Right kidney (tissue), 1 donor: Measurements from ENCODE around the gene PSMC3.

Source experiments
- DNase-seq: peaks from one replicate; pipeline ENCODE4 v3.0.0-alpha.2; 2016

The PSMC3 gene

GRCh38 chr11:47394322-47395222 lies 31.7 kb downstream of the PSMC3 start:
- DNase-seq = no peak

GRCh38 chr11:47394050-47394321 lies 32.3 kb downstream of the PSMC3 start:
- no peak for DNase-seq

DNA sequence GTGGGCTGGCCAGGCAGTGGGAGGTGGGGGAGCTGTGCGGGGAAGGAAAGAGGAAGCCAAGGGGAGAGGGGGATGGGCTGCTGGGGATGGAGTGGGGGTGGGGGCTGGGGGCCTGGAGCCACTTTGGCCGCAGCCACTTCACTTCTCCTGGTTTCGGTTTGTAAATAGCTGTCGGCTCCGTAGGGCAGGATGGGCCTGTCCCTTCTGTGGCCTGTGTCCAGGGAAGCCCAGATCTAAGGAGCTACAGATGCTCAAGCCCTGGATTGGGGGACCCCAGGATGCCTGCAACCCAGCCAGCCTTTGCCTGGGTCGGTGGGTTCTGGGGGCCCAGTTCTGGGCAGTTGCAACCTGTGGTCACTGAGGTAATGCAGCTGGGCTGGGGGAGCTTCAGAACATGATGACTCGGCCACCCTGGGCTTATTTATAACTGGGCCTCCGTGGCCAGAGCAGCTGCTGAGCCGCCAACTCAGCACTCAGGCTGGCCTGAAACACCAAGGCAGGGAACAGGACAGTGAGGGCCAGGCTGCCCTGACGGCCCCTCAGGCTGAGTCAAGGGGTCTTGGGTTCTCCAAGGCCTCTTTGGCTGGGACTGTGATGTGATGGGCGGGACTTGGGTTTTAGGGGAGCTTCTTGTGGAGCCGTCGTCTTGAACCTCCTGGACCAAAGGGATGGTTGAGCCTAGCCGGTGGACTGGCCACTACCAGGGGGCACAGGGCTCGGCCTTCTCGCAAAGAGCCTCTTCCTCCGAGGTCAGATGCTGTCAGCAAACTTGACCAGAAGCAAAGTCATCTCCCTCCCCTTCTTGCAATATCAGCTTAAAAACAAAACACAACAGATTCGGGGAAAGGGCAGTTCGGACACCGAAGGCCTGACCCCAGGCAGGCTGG lies 32.8 kb downstream of the PSMC3 start:
- DNase-seq = no peak

DNA sequence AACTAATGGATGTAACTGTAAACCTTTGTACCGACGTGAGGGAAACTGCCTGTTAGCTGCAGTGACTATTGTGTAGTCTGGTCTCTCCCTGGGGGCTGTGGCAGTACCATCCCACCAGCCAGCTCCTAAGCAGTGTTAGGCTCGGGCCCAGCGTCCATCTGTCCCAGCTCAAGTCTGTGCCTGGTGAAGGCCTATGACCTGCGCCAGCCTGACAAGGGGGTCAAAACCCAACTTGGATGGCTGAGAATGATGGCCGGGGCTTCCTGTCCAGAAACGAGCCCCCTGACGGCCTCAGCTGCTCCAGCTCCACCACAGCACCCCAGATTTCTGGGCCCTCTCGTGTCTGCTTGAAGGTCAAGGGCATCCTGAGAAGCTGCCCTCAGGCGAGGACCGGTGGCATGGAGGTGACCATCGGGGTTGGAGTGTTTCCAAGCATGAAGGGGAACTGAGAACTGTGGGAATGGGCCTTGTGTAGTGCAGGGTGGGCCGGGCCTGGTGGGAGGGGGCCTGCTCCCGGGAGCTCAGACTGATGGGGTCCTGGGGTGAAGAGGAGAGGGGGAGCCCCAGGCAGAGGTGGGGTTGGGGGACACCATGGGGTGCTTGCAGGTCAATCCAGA lies 33.6 kb downstream of the PSMC3 start:
- no peak for DNase-seq

DNA sequence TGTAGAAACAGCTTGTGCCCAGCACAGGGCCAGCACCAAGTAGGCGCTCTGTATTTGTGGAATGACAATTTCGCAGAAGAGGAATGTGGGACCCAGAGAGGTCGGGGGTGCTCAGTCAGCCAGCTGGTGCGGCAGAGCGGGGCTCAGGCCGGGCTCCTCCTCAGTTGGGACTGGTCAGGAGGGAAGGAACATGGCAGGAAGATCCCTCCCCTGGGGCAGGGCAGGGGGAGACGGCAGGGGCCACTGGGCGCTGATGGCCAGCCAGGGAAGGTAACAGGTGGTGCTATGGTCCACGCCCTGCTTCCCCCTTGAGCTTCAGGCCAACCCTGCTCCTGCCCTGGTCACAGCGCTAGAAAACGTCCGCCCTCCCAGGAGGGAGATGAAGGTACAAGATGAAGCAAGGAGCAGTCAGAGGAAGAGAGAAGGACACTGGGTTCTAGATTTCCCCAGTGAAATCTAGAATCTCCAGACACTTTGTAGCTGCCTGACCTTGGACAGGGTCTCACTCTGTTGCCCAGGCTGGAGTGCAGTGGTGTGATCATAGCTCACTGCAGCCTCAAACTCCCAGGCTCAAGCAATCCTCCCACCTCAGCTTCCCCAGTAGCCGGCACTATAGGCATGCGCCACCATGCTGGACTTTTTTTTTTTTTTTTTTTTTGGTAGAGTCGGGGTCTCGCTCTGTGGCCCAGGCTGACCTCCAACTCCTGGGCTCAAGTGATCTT lies 34.4 kb downstream of the PSMC3 start:
- DNase-seq = no peak

DNA sequence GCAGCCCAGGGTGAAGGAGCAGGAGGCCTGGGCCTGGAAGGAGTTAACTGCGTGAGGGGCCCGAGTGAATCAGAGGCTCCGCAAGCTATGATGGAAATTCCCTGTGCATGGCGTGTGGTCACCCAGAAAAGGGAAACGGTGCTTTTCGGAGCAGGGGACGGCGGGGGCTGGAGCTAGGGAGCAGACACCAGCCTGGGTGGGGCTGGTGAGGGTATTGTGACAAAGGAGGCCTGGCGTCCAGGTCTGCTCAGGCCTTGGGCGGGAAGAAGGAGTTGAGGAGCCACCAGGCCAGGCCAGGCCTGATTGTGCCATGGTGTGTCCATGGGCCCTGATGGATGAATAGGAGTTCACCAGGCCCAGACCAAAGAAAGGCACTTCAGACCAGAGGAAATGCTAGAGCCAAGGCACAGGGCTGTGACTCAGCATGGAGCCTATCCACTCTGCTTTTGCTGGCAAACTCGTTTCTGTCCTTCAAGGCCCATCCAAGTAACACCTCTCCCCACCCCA lies 35.1 kb downstream of the PSMC3 start:
- DNase-seq = no peak

DNA sequence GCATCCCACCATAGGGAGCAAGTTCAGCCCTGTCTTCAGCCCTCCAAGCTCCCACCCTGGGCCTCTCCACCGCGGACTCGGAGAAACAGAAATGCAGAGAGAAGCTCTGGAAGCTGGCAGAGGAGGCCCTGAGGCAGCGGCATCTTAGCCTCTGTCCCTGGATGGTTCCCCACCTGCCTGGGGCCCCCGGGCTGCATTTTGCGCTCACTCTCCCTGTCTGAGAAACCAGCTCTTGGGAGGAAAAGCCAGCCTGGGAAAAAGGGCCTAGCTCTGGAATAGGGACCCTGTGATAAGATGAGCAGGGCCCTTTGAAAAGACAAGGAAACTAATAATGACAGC lies 35.8 kb downstream of the PSMC3 start:
- no peak for DNase-seq

DNA sequence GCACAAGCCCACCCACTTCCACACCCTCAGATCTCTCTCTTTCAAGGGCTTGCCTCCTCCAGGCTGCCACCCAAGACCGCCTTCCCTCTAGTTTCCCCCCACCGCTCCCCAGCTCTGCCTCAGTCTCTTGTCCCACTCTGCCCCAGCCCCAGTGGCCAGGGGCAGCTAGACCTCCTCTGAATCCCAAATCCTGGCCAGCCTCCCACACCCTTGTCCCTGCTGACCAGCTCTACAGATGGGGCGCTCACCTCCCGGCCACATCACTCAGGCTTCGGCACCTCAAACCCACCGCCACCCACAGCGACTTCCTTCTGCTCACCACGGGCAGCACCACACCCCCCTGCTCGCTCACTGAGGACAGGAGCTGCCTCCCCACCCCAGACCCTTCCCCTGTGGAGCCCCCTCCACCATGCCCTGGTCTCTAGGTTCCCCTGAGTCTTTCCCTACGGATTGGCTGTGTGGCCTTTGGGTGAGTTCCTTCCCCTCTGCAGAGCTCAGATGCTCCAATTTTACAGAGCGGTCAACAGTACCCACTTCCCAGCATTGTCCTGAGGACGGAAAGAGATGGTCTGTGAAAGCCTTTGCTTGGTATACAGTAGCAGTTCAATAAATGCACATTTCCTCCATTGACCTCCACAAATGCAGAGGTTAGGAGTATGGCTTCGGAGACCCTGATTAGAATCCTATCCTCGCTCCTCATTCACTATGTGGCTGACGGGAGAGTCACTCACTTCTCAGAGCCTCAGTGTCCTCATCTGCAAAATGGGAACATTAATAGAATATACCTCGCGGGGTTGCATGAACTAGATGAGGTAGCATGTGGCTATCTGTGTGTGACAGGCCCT lies 36.4 kb downstream of the PSMC3 start:
- no peak for DNase-seq

GRCh38 chr11:47388697-47389576 lies 37.3 kb downstream of the PSMC3 start:
- no peak for DNase-seq

DNA sequence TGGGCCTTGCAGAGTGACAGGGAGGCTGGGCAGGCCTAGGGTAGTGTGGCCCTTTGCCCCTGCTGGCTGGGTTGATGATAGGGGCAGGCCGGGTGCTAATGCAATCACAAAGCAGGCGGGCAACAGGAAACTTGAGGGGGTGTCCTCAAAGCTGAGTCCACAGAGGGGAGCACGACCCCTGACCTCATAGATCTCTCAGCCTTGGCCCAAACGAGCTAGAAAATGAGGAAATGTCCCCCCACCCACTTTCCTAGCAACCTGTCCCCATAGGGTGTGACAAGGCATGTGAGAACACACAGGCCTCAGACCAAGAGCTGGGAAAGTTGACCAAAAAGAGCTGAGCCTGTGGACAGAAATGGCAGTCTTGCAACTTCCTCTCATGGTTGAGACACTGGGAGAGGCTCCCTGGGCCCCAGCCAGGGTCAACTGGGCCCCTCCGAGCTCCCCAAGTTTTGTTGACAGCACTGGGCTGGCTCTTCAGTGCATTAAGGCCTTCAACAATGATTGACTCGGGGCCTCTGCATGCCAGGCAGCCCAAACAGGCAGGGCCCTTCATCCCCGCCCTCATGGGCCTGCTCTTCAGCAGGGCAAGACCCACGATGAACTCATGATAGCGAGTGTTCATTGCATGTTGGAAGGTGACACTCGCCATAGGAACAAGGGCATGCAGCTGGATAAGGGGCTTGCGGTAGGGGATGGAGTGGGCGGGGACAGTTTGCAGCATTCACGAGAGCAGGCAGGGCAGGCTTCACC lies 38.1 kb downstream of the PSMC3 start:
- DNase-seq = no peak

DNA sequence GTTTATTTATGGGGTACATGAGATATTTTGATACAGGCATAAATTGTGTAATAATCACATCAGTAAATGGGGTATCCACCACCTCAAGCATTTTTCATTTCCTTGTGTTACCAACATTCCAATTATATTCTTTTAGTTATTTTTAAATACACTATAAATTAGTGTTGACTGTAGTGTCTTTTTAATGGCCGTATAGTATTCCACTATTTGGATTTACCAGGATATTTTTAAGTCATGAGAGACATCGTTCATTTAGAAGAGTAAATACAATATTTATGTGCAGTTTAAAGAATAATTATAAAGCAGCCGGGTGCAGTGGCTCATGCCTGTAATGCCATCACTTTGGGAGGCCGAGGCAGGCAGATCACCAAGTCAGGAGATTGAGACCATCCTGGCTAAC lies 41.7 kb downstream of the PSMC3 start:
- no peak for DNase-seq

GRCh38 chr11:47383071-47383470 lies 43.2 kb downstream of the PSMC3 start:
- DNase-seq = no peak

GRCh38 chr11:47380078-47380477 lies 46.2 kb downstream of the PSMC3 start:
- DNase-seq = no peak

DNA sequence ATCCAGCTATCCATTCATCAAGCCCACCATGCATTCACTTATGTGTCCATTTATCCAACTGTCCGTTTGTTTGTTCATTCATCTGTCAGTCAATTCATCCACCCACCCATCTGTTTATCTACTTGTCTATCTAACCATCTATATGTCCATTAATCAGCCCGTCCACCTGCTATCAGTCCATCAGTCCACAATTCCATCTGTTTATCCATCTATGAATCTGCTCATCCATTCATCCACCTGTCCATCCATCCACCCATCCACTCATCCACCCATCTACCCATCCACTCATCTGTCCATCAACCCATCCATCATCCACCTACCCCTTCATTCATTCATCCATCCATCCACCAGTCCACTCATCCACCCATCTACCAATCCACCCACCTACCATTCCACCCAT lies 46.9 kb downstream of the PSMC3 start:
- DNase-seq = no peak

DNA sequence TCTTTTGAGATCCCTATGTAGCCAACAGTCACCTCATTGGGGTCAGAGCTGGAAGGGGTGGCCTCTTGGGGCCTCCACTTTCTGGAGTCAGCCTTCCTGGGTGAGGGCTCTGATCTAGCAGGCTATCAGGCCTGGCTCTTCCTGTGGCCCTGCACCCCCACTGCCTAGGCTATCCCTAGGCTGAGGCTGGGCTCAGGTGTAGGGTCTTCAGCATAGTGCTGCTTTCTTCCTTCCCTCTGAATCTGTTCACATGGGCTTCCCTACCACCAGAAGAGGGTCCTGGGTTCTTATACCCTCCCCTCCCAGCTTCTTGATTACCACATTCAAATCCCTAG lies 47.4 kb downstream of the PSMC3 start:
- DNase-seq = no peak

GRCh38 chr11:47378010-47378835 lies 48.0 kb downstream of the PSMC3 start, which contains the start of gene SPI1:
Gene SPI1, minus strand, starts transcription at chr11:47378547. Its CDS starts 194 bp downstream, at chr11:47378353.
- no peak for DNase-seq

GRCh38 chr11:47377571-47378009 lies 48.6 kb downstream of the PSMC3 start:
- DNase-seq = no peak

DNA sequence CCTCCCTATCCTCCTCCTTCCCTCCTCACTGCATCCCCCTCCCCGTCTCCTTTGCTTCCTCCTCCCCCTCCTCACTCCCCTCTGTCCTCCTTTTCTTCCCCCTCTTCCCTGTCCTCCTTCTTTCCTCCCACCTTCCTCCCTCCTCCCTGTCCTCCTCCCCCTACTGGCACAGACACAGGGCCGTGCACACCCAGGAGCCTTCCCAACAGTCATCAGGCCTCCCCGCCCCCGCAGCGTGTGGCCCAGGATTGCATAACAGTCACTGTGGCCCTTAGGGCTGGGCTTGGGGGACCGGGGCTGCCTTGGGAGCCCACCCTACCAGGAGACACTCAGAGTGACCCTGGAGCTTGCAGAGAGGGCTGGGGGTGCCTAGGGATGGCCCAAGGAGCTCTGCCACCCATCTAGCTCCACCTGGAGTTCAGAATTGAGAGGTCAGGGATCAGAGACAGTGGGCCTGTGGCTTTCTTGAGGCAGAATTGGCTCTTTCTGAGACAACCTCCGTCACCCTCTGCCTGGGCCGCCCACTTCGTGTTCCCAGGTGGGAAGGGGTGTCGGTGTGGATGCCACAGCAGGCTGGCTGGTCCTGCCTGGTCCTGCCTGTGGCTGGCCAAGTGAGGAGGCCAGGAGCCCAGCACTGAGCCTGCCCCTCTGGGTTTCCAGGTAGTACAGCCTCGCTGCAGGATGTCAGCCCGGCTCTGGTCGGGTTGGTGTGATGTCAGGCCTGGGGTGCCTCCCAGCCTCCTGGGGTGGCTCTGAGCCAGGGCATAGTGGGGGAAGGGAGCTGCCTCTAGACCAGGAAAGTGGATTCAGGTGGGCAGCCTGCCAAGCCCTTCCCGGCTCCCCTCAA lies 49.5 kb downstream of the PSMC3 start:
- no peak for DNase-seq
